Prostate gland (tissue), 2 donors: ENCODE data around the gene CPNE4. TPM values are rescaled to one million over a fixed set of nuclear protein-coding genes. Genes with fewer than 3 reads are reported as not detected.

Experiments used
- DNase-seq: peaks from one replicate; pipeline ENCODE4 v3.0.0-alpha.2; 2019; ENCODE audit warnings: low spot score
- H3K27ac ChIP-seq, 2 donors: fragments of 200-600 bp; sonication (generic); 2 replicates each; pipeline ENCODE4 v1.5.1; 2017 to 2019
- H3K27me3 ChIP-seq: fragments of 200-600 bp; sonication (generic); replicated peaks from 2 replicates; pipeline ENCODE4 v1.5.1; 2019; ENCODE audit not compliant: insufficient read depth
- H3K36me3 ChIP-seq, 2 donors: fragments of 200-600 bp; sonication (generic); 1 replicate in 1 of 2; 2 replicates in 1 of 2; pipeline versions ENCODE4 v1.5.1 to v1.8.1; 2017 to 2019
- H3K4me1 ChIP-seq: fragments of 200-600 bp; sonication (generic); replicated peaks from 2 replicates; pipeline ENCODE4 v1.5.1; 2019
- H3K4me3 ChIP-seq, 2 donors: fragments of 200-600 bp; sonication (generic); 2 replicates each; pipeline ENCODE4 v1.5.1; 2017 to 2019
- H3K9me3 ChIP-seq: fragments of 200-600 bp; sonication (generic); 2 replicates; pipeline ENCODE4 v1.5.1; 2017
- POLR2A ChIP-seq: fragments of 450-650 bp; IDR thresholded peaks from one replicate; pipeline ENCODE4 v1.6.1; 2016; ENCODE audit warnings: antibody characterized with exemption, mild to moderate bottlenecking
- POLR2AphosphoS5 ChIP-seq: sonication (generic); formaldehyde crosslinking; IDR thresholded peaks from one replicate; pipeline ENCODE4 v1.6.1; 2017; ENCODE audit warnings: antibody characterized with exemption
- WGBS: methylation state at CpG from one replicate; pipeline ENCODE4 v1.1.5; 2018; 5-methylcytosine and 5-hydroxymethylcytosine counted together
- intact Hi-C: fragments of 100-400 bp; cut with DNase I; formaldehyde crosslinking; loops from one replicate; pipeline ENCODE4 v1.14.2; 2022
- total RNA-seq, 2 donors: library from RNA; depleted of rRNA; stranded (reverse); fragments of >200 nt; gene quantifications; one replicate each; pipeline ENCODE4 v1.1.0, GENCODE V29; 2016
- TF ChIP-seq, protein P1 (sequence below), 4 experiments: fragments of 200-600 bp in 2 of 4; fragments of 450-650 bp in 2 of 4; sonication (generic) in 2 of 4; IDR thresholded peaks; 1 replicate in 3 of 4; 2 replicates in 1 of 4; pipeline ENCODE4 v1.5.1; 2016 to 2019; ENCODE audit warnings: antibody characterized with exemption in 4 of 4, mild to moderate bottlenecking in 2 of 4, moderate library complexity in 2 of 4

The CPNE4 gene
- total RNA-seq, 2 donors from 2014 or later, result 39.9 to 68.2 TPM

DNA sequence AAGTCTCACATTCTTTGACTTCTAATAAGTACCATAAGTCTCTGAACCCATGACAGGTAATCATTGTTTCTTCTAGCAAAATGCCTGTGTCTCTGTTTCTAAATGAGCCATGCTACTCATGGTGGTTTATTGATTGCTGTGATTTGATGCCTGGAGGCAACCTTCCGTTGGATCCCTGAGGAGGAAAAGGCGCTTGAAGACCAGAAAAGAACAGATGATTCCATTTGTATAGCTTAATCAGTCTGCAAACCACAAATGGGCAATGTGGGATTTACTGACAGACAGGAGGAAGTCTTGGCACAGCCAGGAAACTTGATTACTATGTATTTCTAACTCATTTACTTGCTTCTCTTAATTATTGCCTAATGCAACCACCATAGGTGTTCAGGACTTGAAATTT is 428.9 kb downstream of the CPNE4 start:
- Histone ChIP-seq H3K4me3 (no peak overlapping the region), H3K27me3 (no peaks in the 10 kb centered on the region), H3K4me1 (no peaks in the 10 kb centered on the region), H3K36me3 (no peaks in the 10 kb centered on the region), H3K27ac (no peak overlapping the region), H3K9me3 (no peaks in the 10 kb centered on the region)
- WGBS, result 78% methylated on average over 2 of the region's 2 CpGs
- TF ChIP-seq POLR2A (no peak), POLR2AphosphoS5 (no peak)
- TF ChIP-seq, protein P1, sequence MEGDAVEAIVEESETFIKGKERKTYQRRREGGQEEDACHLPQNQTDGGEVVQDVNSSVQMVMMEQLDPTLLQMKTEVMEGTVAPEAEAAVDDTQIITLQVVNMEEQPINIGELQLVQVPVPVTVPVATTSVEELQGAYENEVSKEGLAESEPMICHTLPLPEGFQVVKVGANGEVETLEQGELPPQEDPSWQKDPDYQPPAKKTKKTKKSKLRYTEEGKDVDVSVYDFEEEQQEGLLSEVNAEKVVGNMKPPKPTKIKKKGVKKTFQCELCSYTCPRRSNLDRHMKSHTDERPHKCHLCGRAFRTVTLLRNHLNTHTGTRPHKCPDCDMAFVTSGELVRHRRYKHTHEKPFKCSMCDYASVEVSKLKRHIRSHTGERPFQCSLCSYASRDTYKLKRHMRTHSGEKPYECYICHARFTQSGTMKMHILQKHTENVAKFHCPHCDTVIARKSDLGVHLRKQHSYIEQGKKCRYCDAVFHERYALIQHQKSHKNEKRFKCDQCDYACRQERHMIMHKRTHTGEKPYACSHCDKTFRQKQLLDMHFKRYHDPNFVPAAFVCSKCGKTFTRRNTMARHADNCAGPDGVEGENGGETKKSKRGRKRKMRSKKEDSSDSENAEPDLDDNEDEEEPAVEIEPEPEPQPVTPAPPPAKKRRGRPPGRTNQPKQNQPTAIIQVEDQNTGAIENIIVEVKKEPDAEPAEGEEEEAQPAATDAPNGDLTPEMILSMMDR (IDR thresholded peaks at IDR 0.05), result no peak
- intact Hi-C loops, result no loop called here
- no peak for DNase-seq

DNA sequence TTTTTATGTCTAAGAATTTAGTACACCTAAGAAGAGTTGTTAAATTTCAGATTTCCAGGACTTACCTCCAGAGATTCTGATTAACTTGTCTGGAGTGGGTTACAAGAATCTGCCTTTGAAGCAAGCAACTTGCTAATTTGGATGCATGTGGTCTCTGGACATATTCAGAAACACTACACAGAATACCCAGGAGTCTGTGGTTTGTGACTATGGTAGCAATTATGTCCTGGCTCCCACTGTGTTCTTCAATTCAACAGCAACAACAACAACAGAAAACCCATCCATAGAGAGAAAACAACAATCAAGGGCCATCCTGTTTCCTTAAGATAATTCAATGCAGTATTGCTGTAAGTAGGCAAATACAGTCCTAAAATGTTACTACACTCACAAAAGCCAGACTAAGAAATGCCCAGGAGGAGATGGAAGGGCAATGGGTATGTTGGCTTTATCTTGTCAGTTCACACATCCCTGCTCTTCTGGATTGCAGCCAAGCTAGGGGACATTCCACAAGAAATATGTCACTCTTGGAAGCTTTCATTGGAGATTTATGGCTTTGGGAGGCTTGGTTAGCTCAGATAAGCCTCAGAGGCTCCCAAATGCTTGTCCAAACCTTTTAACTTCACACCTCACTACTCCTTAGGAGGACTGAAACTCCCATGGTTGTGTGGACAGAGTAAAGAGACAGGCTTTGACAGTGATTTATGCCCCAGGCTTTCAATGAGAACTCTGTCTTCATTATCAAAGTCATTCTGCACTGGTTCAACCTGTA is 432.6 kb downstream of the CPNE4 start:
- H3K27ac ChIP-seq, result no peak overlapping the region
- H3K9me3 ChIP-seq, result no peaks in the 10 kb centered on the region
- DNase-seq, result no peak
- TF ChIP-seq POLR2AphosphoS5 (no peak), POLR2A (no peak)
- TF ChIP-seq, protein P1 (IDR thresholded peaks at IDR 0.05), result no peak
- no peaks in the 10 kb centered on the region for H3K4me1 ChIP-seq
- H3K36me3 ChIP-seq, result no peaks in the 10 kb centered on the region
- no peak overlapping the region for H3K4me3 ChIP-seq
- intact Hi-C loops, result no loop called here
- no peaks in the 10 kb centered on the region for H3K27me3 ChIP-seq

DNA sequence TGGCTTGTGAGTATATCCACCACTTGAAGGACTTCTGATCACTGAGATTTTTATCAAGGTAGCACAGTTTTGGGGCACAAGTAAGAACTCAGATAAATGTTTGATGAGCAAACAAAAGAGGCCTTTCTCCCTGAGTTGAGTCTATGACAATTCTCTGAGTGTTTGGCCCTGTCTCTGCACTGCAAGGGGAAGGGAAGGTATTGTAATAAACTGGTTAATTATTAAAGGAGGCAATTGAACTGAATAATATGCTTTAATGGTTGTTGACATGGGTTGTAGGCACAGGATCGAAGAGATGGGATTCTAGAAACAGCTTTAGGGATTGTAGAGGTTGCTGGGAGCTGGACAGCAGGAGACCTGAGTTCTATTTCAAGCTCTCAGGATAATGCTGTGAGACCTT is 437.0 kb downstream of the CPNE4 start:
- no peak for DNase-seq
- Histone ChIP-seq H3K9me3 (no peaks in the 10 kb centered on the region), H3K36me3 (no peaks in the 10 kb centered on the region), H3K4me3 (no peak overlapping the region), H3K27me3 (no peaks in the 10 kb centered on the region), H3K27ac (no peak overlapping the region), H3K4me1 (no peaks in the 10 kb centered on the region)
- TF ChIP-seq, protein P1 (IDR thresholded peaks at IDR 0.05), result no peak
- no peak for TF ChIP-seq POLR2AphosphoS5
- no peak for TF ChIP-seq POLR2A
- 28% methylated on average over 1 of the region's 1 CpG for WGBS
- intact Hi-C loops, result no loop called here

GRCh38 chr3:131596884-131597283 is 437.9 kb downstream of the CPNE4 start:
- no peak for DNase-seq
- H3K4me3 ChIP-seq, result no peak overlapping the region
- H3K4me1 ChIP-seq, result no peaks in the 10 kb centered on the region
- WGBS, result 76% methylated on average over 1 of the region's 1 CpG
- H3K27ac ChIP-seq, result no peak overlapping the region
- H3K27me3 ChIP-seq, result no peaks in the 10 kb centered on the region
- no peak for TF ChIP-seq POLR2A
- TF ChIP-seq POLR2AphosphoS5, result no peak
- TF ChIP-seq, protein P1 (IDR thresholded peaks at IDR 0.05), result no peak
- intact Hi-C loops, result no loop called here
- H3K36me3 ChIP-seq, result no peaks in the 10 kb centered on the region
- no peaks in the 10 kb centered on the region for H3K9me3 ChIP-seq

GRCh38 chr3:131591394-131592014 is 443.3 kb downstream of the CPNE4 start:
- Histone ChIP-seq H3K36me3 (no peaks in the 10 kb centered on the region), H3K9me3 (no peaks in the 10 kb centered on the region), H3K27me3 (no peaks in the 10 kb centered on the region), H3K4me1 (no peaks in the 10 kb centered on the region), H3K4me3 (no peak overlapping the region), H3K27ac (no peak overlapping the region)
- DNase-seq, result no peak
- TF ChIP-seq, protein P1 (IDR thresholded peaks at IDR 0.05), result no peak
- no peak for TF ChIP-seq POLR2AphosphoS5
- TF ChIP-seq POLR2A, result no peak
- intact Hi-C loops, result no loop called here
- 20% methylated on average over 1 of the region's 1 CpG for WGBS
